HG03521 (cell line): ENCODE data around the gene SH3PXD2B.

Source experiments
- ATAC-seq: cut with Tn5 transposase; IDR thresholded peaks from one replicate; pipeline ENCODE4 v1.9.1; 2021; ENCODE audit warnings: mild to moderate bottlenecking, moderate library complexity; ENCODE audit not compliant: unreplicated experiment

Gene SH3PXD2B

GRCh38 chr5:172453986-172454357 lies 353 bp downstream of the SH3PXD2B start:
- no peak for ATAC-seq

GRCh38 chr5:172453206-172453985 lies 929 bp downstream of the SH3PXD2B start:
- no peak for ATAC-seq

- no peak for ATAC-seq
Observed at GRCh38 chr5:172452398-172453205, 1.7 kb downstream of the SH3PXD2B start.

- no peak for ATAC-seq
Observed at GRCh38 chr5:172451771-172452197, 2.5 kb downstream of the SH3PXD2B start.

GRCh38 chr5:172450861-172451695 lies 3.2 kb downstream of the SH3PXD2B start:
- no peak for ATAC-seq

- ATAC-seq, result no peak
Observed at GRCh38 chr5:172450453-172450852, 3.9 kb downstream of the SH3PXD2B start.

GRCh38 chr5:172448999-172449398 lies 5.3 kb downstream of the SH3PXD2B start:
- ATAC-seq, result no peak

- ATAC-seq, result no peak
Observed at GRCh38 chr5:172447646-172448365, 6.5 kb downstream of the SH3PXD2B start.

GRCh38 chr5:172446336-172447051 lies 7.8 kb downstream of the SH3PXD2B start:
- no peak for ATAC-seq

- no peak for ATAC-seq
Observed at GRCh38 chr5:172445866-172446265, 8.5 kb downstream of the SH3PXD2B start.

- ATAC-seq, result no peak
Observed at GRCh38 chr5:172444626-172445365, 9.5 kb downstream of the SH3PXD2B start.

- no peak for ATAC-seq
Observed at GRCh38 chr5:172444110-172444510, 10.2 kb downstream of the SH3PXD2B start.

GRCh38 chr5:172443441-172444109 lies 10.8 kb downstream of the SH3PXD2B start:
- ATAC-seq, result no peak

- no peak for ATAC-seq
Observed at GRCh38 chr5:172442592-172442991, 11.7 kb downstream of the SH3PXD2B start.

- no peak for ATAC-seq
Observed at GRCh38 chr5:172441262-172441751, 13.0 kb downstream of the SH3PXD2B start.

- no peak for ATAC-seq
Observed at GRCh38 chr5:172440486-172440885, 13.8 kb downstream of the SH3PXD2B start.

GRCh38 chr5:172439785-172440477 lies 14.4 kb downstream of the SH3PXD2B start:
- no peak for ATAC-seq

- ATAC-seq, result no peak
Observed at GRCh38 chr5:172438319-172438668, 16.0 kb downstream of the SH3PXD2B start.
